Measurements from ENCODE around the gene ADSL. TPM values are rescaled to one million over a fixed set of nuclear protein-coding genes. Genes with fewer than 3 reads are reported as not detected.

ADSL gene
- polyA plus RNA-seq, 1 of the 3 experiments (the other 2 are of a cell fraction): 79.7 TPM

Other genes with a start within 250 kb of the ADSL start
- gene TNRC6B, start 168.6 kb upstream of the ADSL start, polyA plus RNA-seq (2012; rRNA removed): 1.2 and 1.5 TPM in 2 replicates
- 42.3 and 46.4 TPM in 2 replicates for gene SGSM3, start 24.1 kb downstream of the ADSL start, polyA plus RNA-seq (2012; rRNA removed)

All from SK-N-SH (cell line).